WERI-Rb-1 (cell line): Measurements from ENCODE around the gene CFAP45.

Experiments used
- DNase-seq: peaks from one replicate; pipeline ENCODE4 v3.0.0-alpha.2; 2020
- H3K27ac ChIP-seq: fragments of 250-450 bp; sonication (Bioruptor Pico); 2 replicates; pipeline ENCODE4 v1.5.1; 2020; ENCODE audit warnings: mild to moderate bottlenecking, moderate library complexity
- H3K27me3 ChIP-seq: fragments of 250-450 bp; sonication (Bioruptor Pico); 2 replicates; pipeline ENCODE4 v1.5.1; 2021; ENCODE audit warnings: mild to moderate bottlenecking, low read depth, moderate library complexity; ENCODE audit not compliant: insufficient read depth, severe bottlenecking
- H3K36me3 ChIP-seq: fragments of 250-450 bp; sonication (Bioruptor Pico); 2 replicates; pipeline ENCODE4 v1.5.1; 2020; ENCODE audit warnings: mild to moderate bottlenecking, moderate library complexity
- H3K4me3 ChIP-seq: 2 replicates; pipeline ENCODE4 v1.5.1; 2011; ENCODE audit warnings: low read depth, mild to moderate bottlenecking, control low read depth, low read length
- H3K9me3 ChIP-seq: fragments of 250-450 bp; sonication (Bioruptor Pico); 2 replicates; pipeline ENCODE4 v1.5.1; 2021; ENCODE audit warnings: mild to moderate bottlenecking, moderate library complexity; ENCODE audit not compliant: severe bottlenecking
- TF ChIP-seq, protein P1 (sequence below): IDR thresholded peaks from 2 replicates; pipeline ENCODE4 v1.5.1; 2011; ENCODE audit warnings: low read depth, mild to moderate bottlenecking, control low read depth, inconsistent platforms, low read length

Gene CFAP45

GRCh38 chr1:159918352-159919200, 18.6 kb upstream of the CFAP45 start:
- H3K9me3 ChIP-seq: no peaks in the 10 kb centered on the region
- TF ChIP-seq, protein P1, sequence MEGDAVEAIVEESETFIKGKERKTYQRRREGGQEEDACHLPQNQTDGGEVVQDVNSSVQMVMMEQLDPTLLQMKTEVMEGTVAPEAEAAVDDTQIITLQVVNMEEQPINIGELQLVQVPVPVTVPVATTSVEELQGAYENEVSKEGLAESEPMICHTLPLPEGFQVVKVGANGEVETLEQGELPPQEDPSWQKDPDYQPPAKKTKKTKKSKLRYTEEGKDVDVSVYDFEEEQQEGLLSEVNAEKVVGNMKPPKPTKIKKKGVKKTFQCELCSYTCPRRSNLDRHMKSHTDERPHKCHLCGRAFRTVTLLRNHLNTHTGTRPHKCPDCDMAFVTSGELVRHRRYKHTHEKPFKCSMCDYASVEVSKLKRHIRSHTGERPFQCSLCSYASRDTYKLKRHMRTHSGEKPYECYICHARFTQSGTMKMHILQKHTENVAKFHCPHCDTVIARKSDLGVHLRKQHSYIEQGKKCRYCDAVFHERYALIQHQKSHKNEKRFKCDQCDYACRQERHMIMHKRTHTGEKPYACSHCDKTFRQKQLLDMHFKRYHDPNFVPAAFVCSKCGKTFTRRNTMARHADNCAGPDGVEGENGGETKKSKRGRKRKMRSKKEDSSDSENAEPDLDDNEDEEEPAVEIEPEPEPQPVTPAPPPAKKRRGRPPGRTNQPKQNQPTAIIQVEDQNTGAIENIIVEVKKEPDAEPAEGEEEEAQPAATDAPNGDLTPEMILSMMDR: no peak
- H3K4me3 ChIP-seq: no peak overlapping the region
- peaks cover 46% of the 10 kb centered on the region for H3K36me3 ChIP-seq
- no peak overlapping the region for H3K27ac ChIP-seq
- no peaks in the 10 kb centered on the region for H3K27me3 ChIP-seq
- DNase-seq: no peak

- no peaks in the 10 kb centered on the region for H3K9me3 ChIP-seq
- DNase-seq: no peak
- TF ChIP-seq, protein P1: no peak
- H3K4me3 ChIP-seq: no peak overlapping the region
- H3K27me3 ChIP-seq: no peaks in the 10 kb centered on the region
- no peak overlapping the region for H3K27ac ChIP-seq
- H3K36me3 ChIP-seq: peaks cover 40% of the 10 kb centered on the region
These were observed 17.8 kb upstream of the CFAP45 start for GRCh38 chr1:159917533-159918351.

DNA sequence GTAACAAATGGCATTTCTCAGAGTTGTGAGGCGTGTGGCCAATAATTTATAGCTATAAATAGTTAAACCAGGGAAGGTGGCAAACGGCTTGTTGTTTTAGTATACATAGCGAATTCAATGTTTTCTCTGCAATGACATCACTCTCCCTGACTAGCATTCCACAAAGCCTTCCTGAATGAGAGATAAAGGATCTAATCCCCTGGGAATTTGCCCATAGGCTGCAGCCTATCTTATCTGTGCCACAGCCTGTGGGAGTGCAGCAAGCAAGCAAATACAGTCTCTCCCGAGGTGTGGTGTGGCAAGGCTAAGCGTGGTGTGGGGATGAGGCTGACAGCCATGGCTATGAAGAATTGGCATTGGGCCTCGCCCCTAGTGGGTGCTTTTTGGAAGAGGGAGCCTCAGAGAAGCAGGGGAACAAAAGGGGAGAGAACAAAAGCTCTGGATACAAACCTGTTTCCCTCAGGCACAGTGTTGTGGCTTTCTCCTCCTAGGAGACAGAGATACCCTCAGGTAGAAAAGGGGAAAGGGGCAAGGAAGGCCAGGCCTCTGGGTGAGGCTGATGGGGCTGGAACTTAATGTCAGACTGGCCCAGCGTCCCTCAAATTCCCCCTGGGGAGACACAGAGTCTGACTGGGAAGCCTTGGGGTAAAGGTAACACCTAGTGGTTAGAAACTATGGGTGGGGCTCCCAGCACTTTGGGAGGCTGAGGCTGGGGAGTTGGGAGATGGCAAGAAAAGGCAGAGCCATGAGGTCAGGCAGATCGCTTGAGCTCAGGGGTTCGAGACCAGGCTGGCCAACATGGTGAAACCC, 16.5 kb upstream of the CFAP45 start:
- Histone ChIP-seq H3K27me3 (no peaks in the 10 kb centered on the region), H3K27ac (no peak overlapping the region), H3K9me3 (no peaks in the 10 kb centered on the region), H3K4me3 (no peak overlapping the region), H3K36me3 (peaks cover 40% of the 10 kb centered on the region)
- TF ChIP-seq, protein P1: no peak
- no peak for DNase-seq

- H3K27ac ChIP-seq: no peak overlapping the region
- no peaks in the 10 kb centered on the region for H3K27me3 ChIP-seq
- H3K4me3 ChIP-seq: no peak overlapping the region
- DNase-seq: no peak
- H3K36me3 ChIP-seq: peaks cover 33% of the 10 kb centered on the region
- no peaks in the 10 kb centered on the region for H3K9me3 ChIP-seq
- TF ChIP-seq, protein P1: no peak
These were observed 15.7 kb upstream of the CFAP45 start for GRCh38 chr1:159915571-159916241.
